ENCODE data around the gene NDC1. TPM values are rescaled to one million over a fixed set of nuclear protein-coding genes. Genes with fewer than 3 reads are reported as not detected.

Gene NDC1
- total and polyA plus RNA-seq, 2 of the 4 experiments (the other 2 are of a cell fraction): 11.8 to 33.9 TPM

- TSS peak; percentile 73 for BruUV-seq (replicated peaks)
- Histone ChIP-seq H3K27ac (ENCODE audit: insufficient read depth, low read length) (no peak overlapping the region), H3K79me1 (ENCODE audit: low read depth in 1 of 2, low read length in 2 of 2) (peaks cover 0 to 9% of the 10 kb centered on the region in 2 experiments; a peak in 1 of 4 replicates), H2BK120ac (ENCODE audit: low read depth, low read length) (peak overlapping the region; percentile 50; the same call in 1 of the 2 replicates), H4K5ac (ENCODE audit: low read depth, low read length) (peak overlapping the region; percentile 83; the same call in 1 of the 2 replicates), H2AFZ (replicated peaks; ENCODE audit: low read length, poor library complexity) (no peak overlapping the region), H3K9me1 (ENCODE audit: insufficient read depth, low read length) (no peaks in the 10 kb centered on the region; the same call in 1 of the 2 replicates), H3K36me3 (ENCODE audit: control insufficient read depth, insufficient read depth, low read length) (no peaks in the 10 kb centered on the region), H2BK15ac (ENCODE audit: low read depth, low read length) (peak overlapping the region; percentile 8; the same call in 1 of the 3 replicates), H4K20me1 (ENCODE audit: insufficient read depth, low read length) (no peaks in the 10 kb centered on the region), H2AK5ac (ENCODE audit: low read depth, low read length) (no peak overlapping the region), H3K4me2 (ENCODE audit: low read depth, low read length) (peak overlapping the region; percentile 59; the same call in 1 of the 2 replicates), H3K4me3 (ENCODE audit: insufficient read depth, low read depth, low read length) (no peak overlapping the region), H3K9me3 (ENCODE audit: control insufficient read depth, insufficient read depth, low read length) (no peaks in the 10 kb centered on the region), H4K91ac (ENCODE audit: insufficient read depth, low read depth, low read length) (no peak overlapping the region; the same call in 1 of the 2 replicates), H3K18ac (ENCODE audit: low read depth, low read length) (peak overlapping the region; percentile 85; the same call in 1 of the 2 replicates), H3K56ac (ENCODE audit: extremely low read depth, insufficient read depth, low read length) (no peak overlapping the region), H4K8ac (ENCODE audit: low read depth in 2 of 2, low read length in 2 of 2) (peak overlapping the region; percentile 1 to 92; a peak in 3 of 4 replicates), H3K4ac (ENCODE audit: low read depth, low read length) (peak overlapping the region; percentile 9; the same call in 1 of the 2 replicates), H3K23ac (ENCODE audit: low read depth, low read length) (peak overlapping the region; percentile 54; the same call in 1 of the 2 replicates), H2BK20ac (ENCODE audit: low read depth, low read length) (peak overlapping the region; percentile 33; the same call in 1 of the 2 replicates), H3K9ac (ENCODE audit: low read depth, low read length) (no peak overlapping the region), H3K14ac (replicated peaks; ENCODE audit: low read depth, low read length) (peak overlapping the region; percentile 75), H3K27me3 (ENCODE audit: control insufficient read depth, insufficient read depth, low read length) (no peaks in the 10 kb centered on the region), H3K4me1 (ENCODE audit: control insufficient read depth, insufficient read depth, low read length) (peaks cover 8% of the 10 kb centered on the region; the same call in 1 of the 2 replicates), H2BK5ac (ENCODE audit: low read depth, low read length, poor library complexity, severe bottlenecking) (peak overlapping the region; percentile 88), H2AK9ac (replicated peaks; ENCODE audit: low read depth, low read length, poor library complexity) (no peak overlapping the region)
- intact Hi-C loops (cut with micrococcal nuclease): no loop called here
- ATAC-seq (ENCODE audit: low read depth): peak; percentile 79
- WGBS, 2 experiments (ENCODE audit: extremely low coverage in 2 of 2, insufficient read length in 1 of 2): no CpG with 5 or more reads among the region's 1 CpG
- 0 out of 2 replicates have a peak, but pooled peaks have one; percentile 7 for TF ChIP-seq CEBPB (IDR thresholded peaks at IDR 0.05; ENCODE audit: low read depth, low read length)
- TF ChIP-seq NFE2L2 (IDR thresholded peaks at IDR 0.05; ENCODE audit: low read depth, low read length): no peak
- ChIA-PET CTCF (no interaction called here), POLR2A (ENCODE audit: unreplicated experiment) (no interaction called here)
- dilution Hi-C loops (cut with HindIII; ENCODE audit: low sequenced_read_pairs, unreplicated experiment): no loop called here
- in situ Hi-C loops (cut with MboI; ENCODE audit: low sequenced_read_pairs): no loop called here
- peak; percentile 72 for DNase-seq
These were observed 72.4 kb downstream of the NDC1 start for GRCh38 chr1:53765657-53766056.

Data from IMR-90 (cell line).